Gastroesophageal sphincter (tissue), 4 donors: Measurements from ENCODE around the gene TRDN. TPM values are rescaled to one million over a fixed set of nuclear protein-coding genes. Genes with fewer than 3 reads are reported as not detected.

ENCODE experiments used
- ATAC-seq: fragments of 150-250 bp; one replicate; pipeline ENCODE4 v1.9.1; 2016; ENCODE audit warnings: mild to moderate bottlenecking, moderate library complexity
- H3K27ac ChIP-seq, 4 donors: fragments of 200-600 bp; sonication (generic) in 3 of 4; 1 replicate in 3 of 4; 2 replicates in 1 of 4; pipeline ENCODE4 v1.5.1; 2016 to 2019
- H3K27me3 ChIP-seq: fragments of 200-600 bp; sonication (generic); one replicate; pipeline ENCODE4 v1.5.1; 2019
- H3K36me3 ChIP-seq, 2 donors: fragments of 200-600 bp; sonication (generic); one replicate each; pipeline ENCODE4 v1.5.1; 2019; ENCODE audit warnings: control low read depth in 1 of 2
- H3K4me1 ChIP-seq, 3 donors: fragments of 200-600 bp; sonication (generic); 1 replicate in 2 of 3; 2 replicates in 1 of 3; pipeline ENCODE4 v1.5.1; 2016 to 2019; ENCODE audit warnings: control low read depth in 2 of 3
- H3K4me3 ChIP-seq, 2 donors: fragments of 200-600 bp; sonication (generic); one replicate each; pipeline ENCODE4 v1.5.1; 2019; ENCODE audit warnings: mild to moderate bottlenecking in 1 of 2, moderate library complexity in 1 of 2
- H3K9me3 ChIP-seq, 3 donors: fragments of 200-600 bp; sonication (generic); one replicate each; pipeline ENCODE4 v1.5.1; 2017 to 2019; ENCODE audit warnings: control low read depth in 2 of 3
- EP300 ChIP-seq: sonication (generic); formaldehyde crosslinking; IDR thresholded peaks from one replicate; pipeline ENCODE4 v1.6.1; 2017; ENCODE audit warnings: antibody characterized with exemption, mild to moderate bottlenecking
- POLR2A ChIP-seq, 2 donors: fragments of 450-650 bp; IDR thresholded peaks; one replicate each; pipeline ENCODE4 v1.6.1; 2017; ENCODE audit warnings: antibody characterized with exemption in 2 of 2, mild to moderate bottlenecking in 2 of 2, moderate library complexity in 1 of 2
- POLR2AphosphoS5 ChIP-seq: sonication (generic); formaldehyde crosslinking; IDR thresholded peaks from one replicate; pipeline ENCODE4 v1.6.1; 2017; ENCODE audit warnings: antibody characterized with exemption
- WGBS, 2 donors: methylation state at CpG; one replicate each; pipeline ENCODE4 v1.1.5; 2018; ENCODE audit warnings: low coverage in 1 of 2; 5-methylcytosine and 5-hydroxymethylcytosine counted together
- total RNA-seq, 4 donors: library from RNA; depleted of rRNA; stranded (reverse); fragments of >200 nt; gene quantifications; one replicate each; pipeline ENCODE4 v1.1.0, GENCODE V29; 2016
- TF ChIP-seq, protein P1 (sequence below), 4 experiments: fragments of 200-600 bp in 2 of 4; fragments of 450-650 bp in 2 of 4; sonication (generic) in 1 of 4; IDR thresholded peaks; one replicate each; pipeline ENCODE4 v1.5.1; 2017 to 2019; ENCODE audit warnings: antibody characterized with exemption in 4 of 4, mild to moderate bottlenecking in 2 of 4, moderate library complexity in 2 of 4

Gene TRDN
- total RNA-seq, 4 donors from 2014 or later = not detected

DNA sequence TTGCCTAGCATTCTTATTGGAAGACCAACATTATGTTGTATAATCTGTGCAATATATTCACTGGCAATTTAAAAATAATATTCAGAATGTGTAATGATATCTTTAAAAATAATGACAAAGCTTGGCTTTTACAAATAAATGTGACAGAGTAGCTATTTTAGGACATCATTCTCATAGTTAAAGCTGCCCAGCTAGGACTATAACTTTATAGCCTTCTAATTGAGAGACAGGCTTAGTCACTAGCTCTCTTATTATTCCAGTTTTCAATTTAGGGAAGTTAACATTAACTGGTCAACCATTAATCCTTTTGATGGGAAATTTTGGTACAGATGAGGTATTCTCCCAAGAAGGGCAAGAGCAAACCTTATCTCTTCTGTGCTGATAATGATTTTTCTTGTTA lies 443.5 kb downstream of the TRDN start:
- H3K9me3 ChIP-seq = no peaks in the 10 kb centered on the region
- H3K36me3 ChIP-seq = no peaks in the 10 kb centered on the region
- no peak for ATAC-seq
- no peaks in the 10 kb centered on the region for H3K27me3 ChIP-seq
- H3K4me3 ChIP-seq = no peak overlapping the region
- H3K4me1 ChIP-seq = no peaks in the 10 kb centered on the region
- no peak for TF ChIP-seq EP300
- no peak for TF ChIP-seq POLR2A (IDR thresholded peaks at IDR 0.05)
- TF ChIP-seq, protein P1, sequence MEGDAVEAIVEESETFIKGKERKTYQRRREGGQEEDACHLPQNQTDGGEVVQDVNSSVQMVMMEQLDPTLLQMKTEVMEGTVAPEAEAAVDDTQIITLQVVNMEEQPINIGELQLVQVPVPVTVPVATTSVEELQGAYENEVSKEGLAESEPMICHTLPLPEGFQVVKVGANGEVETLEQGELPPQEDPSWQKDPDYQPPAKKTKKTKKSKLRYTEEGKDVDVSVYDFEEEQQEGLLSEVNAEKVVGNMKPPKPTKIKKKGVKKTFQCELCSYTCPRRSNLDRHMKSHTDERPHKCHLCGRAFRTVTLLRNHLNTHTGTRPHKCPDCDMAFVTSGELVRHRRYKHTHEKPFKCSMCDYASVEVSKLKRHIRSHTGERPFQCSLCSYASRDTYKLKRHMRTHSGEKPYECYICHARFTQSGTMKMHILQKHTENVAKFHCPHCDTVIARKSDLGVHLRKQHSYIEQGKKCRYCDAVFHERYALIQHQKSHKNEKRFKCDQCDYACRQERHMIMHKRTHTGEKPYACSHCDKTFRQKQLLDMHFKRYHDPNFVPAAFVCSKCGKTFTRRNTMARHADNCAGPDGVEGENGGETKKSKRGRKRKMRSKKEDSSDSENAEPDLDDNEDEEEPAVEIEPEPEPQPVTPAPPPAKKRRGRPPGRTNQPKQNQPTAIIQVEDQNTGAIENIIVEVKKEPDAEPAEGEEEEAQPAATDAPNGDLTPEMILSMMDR (IDR thresholded peaks at IDR 0.05) = no peak
- no peak for TF ChIP-seq POLR2AphosphoS5
- no peak overlapping the region for H3K27ac ChIP-seq

DNA sequence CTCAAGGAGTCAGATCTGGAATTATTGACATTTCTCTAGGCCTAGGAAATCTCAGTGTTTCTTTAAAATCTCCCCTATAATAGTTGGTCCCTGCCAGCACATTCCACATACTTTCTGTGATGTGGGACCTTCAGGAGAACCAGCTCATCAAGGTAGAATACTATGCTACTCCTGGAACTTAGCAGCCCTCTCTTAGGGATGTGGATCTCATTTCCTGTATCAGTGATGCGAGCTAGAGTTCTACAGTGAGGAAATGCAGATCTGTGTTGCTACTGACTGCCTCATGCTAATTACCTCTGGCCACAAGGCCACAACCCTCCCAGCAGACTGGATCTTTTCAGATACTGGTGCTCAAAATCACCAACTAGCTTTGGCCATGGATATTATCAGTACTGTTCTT lies 446.9 kb downstream of the TRDN start:
- no peak for ATAC-seq
- H3K9me3 ChIP-seq = peaks cover 0 to 10% (median 0%) of the 10 kb centered on the region in 3 donors
- WGBS, 2 donors = no CpG with 5 or more reads among the region's 1 CpG
- no peak overlapping the region for H3K27ac ChIP-seq
- TF ChIP-seq POLR2A (IDR thresholded peaks at IDR 0.05) = no peak
- no peak for TF ChIP-seq EP300
- TF ChIP-seq, protein P1 (IDR thresholded peaks at IDR 0.05) = no peak
- no peak for TF ChIP-seq POLR2AphosphoS5
- no peak overlapping the region for H3K4me3 ChIP-seq
- no peaks in the 10 kb centered on the region for H3K4me1 ChIP-seq
- H3K27me3 ChIP-seq = no peaks in the 10 kb centered on the region
- H3K36me3 ChIP-seq = no peaks in the 10 kb centered on the region

DNA sequence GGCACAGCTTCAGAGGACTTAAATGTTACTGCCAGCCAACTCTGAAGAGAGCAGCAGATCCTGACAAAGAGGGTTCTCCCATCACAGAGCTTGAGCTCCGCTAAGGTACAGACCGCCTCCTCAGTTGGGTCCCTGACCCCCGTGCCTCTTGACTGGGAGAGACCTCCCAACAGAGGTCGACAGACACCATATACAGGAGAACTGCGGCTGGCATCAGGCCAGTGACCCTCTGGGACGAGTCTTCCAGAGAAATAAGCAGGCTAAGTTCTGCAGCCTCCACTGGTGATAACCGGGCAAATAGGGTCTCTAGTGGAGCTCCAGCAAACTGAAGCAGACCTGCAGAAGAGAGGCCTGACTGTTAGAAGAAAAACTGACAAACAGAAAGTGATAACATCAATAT lies 453.8 kb downstream of the TRDN start:
- no peaks in the 10 kb centered on the region for H3K36me3 ChIP-seq
- TF ChIP-seq POLR2AphosphoS5 (no peak), POLR2A (IDR thresholded peaks at IDR 0.05) (no peak), EP300 (no peak)
- TF ChIP-seq, protein P1 (IDR thresholded peaks at IDR 0.05) = no peak
- H3K9me3 ChIP-seq = peaks cover 0 to 22% (median 0%) of the 10 kb centered on the region in 3 donors
- H3K27me3 ChIP-seq = no peaks in the 10 kb centered on the region
- H3K27ac ChIP-seq = no peak overlapping the region
- ATAC-seq = no peak
- no peaks in the 10 kb centered on the region for H3K4me1 ChIP-seq
- H3K4me3 ChIP-seq = no peak overlapping the region
- 100% methylated on average over 1 of the region's 7 CpGs; no CpG with 5 or more reads in 1 of the 2 donors for WGBS, 2 donors

DNA sequence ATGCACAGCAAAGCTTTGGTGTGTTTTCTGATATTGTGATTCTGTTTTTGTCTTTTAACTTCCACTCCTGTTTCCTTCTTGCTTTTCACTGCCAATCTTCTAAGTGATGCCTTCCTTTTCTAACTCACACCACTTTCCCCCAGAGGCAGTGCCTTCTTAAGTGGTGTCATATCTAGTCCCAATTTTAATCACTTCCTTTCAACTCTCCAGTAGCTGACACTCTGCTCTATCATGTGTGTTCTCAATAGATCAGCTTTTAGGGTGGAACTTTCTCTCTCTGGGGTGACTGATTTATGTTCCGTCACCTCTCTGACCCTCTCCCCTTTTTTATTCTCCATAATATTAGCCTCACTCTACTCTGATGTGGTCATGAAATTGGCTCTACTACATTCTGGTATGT lies 460.0 kb downstream of the TRDN start:
- WGBS, 2 donors = 13 to 100% methylated on average over 1 of the region's 1 CpG
- Histone ChIP-seq H3K4me1 (no peaks in the 10 kb centered on the region), H3K27ac (no peak overlapping the region), H3K4me3 (no peak overlapping the region), H3K9me3 (no peaks in the 10 kb centered on the region), H3K27me3 (no peaks in the 10 kb centered on the region), H3K36me3 (no peaks in the 10 kb centered on the region)
- no peak for ATAC-seq
- TF ChIP-seq POLR2AphosphoS5 (no peak), EP300 (no peak), POLR2A (IDR thresholded peaks at IDR 0.05) (no peak)
- TF ChIP-seq, protein P1 (IDR thresholded peaks at IDR 0.05) = no peak

DNA sequence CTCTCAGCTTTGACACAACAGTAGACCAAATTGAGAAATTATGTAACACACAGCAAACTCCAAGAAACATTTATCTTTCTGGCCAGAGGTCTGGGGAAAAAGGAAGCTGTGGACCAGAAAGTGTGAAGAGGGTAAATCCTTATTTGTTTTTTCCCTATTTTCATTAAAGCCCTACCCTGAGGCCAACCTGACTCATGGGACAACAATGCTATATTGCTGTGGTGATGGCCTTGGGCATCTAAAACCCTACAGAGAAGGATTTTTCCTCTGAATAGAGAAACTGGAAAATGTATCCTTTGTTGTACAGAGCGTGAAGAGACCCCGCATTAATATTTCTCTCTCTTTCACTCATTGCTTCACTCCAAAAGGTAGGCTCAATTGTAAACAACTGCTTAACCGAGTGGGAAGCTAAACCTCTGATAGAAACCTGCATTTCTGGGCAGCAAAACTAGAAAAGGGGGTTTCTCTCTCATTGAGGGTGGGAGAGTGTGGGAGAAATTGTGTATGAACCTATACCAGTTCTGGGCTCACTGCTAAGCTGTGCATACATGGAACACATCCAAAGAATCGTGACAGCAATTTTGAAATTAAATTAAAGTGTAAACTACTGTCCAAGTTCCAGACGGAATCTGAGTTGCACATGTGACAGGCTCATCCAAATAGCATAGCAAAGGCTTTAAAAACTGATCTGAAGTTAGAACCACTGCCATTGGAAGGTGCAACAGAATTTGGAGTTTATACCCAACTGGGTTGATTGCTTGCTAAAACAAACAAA lies 465.2 kb downstream of the TRDN start:
- Histone ChIP-seq H3K4me3 (no peak overlapping the region), H3K27ac (no peak overlapping the region), H3K9me3 (no peaks in the 10 kb centered on the region), H3K36me3 (no peaks in the 10 kb centered on the region), H3K4me1 (no peaks in the 10 kb centered on the region), H3K27me3 (no peaks in the 10 kb centered on the region)
- ATAC-seq = no peak
- 38 to 64% methylated on average over 4 to 5 of the region's 5 CpGs for WGBS, 2 donors
- TF ChIP-seq POLR2AphosphoS5 (no peak), EP300 (no peak), POLR2A (IDR thresholded peaks at IDR 0.05) (no peak)
- TF ChIP-seq, protein P1 (IDR thresholded peaks at IDR 0.05) = no peak
